GM12891 (cell line): ENCODE data around the gene ADARB1.

ENCODE experiments used
- PAX5 ChIP-seq: IDR thresholded peaks from 2 replicates; pipeline ENCODE4 v1.6.1; 2011; ENCODE audit warnings: low read length, moderate library complexity, mild to moderate bottlenecking; ENCODE audit not compliant: insufficient read depth, severe bottlenecking
- POLR2A ChIP-seq: IDR thresholded peaks from 2 replicates; pipeline ENCODE4 v1.6.1; 2011; ENCODE audit warnings: low read depth, low read length, control low read depth
- POLR2AphosphoS5 ChIP-seq: IDR thresholded peaks from 2 replicates; pipeline ENCODE4 v1.6.1; 2011; ENCODE audit warnings: low read depth, low read length, control low read depth
- POU2F2 ChIP-seq: IDR thresholded peaks from 2 replicates; pipeline ENCODE4 v1.6.1; 2011; ENCODE audit warnings: low read depth, mild to moderate bottlenecking, control low read depth, low read length, moderate library complexity
- SPI1 ChIP-seq: IDR thresholded peaks from 2 replicates; pipeline ENCODE4 v1.6.1; 2011; ENCODE audit warnings: low read depth, low read length, control low read depth
- TAF1 ChIP-seq: IDR thresholded peaks from 2 replicates; pipeline ENCODE4 v1.6.1; 2011; ENCODE audit warnings: low read depth, low read length, control low read depth

- TF ChIP-seq POLR2AphosphoS5: no peak
- no peak for TF ChIP-seq POLR2A
- TF ChIP-seq SPI1: no peak
- TF ChIP-seq TAF1: no peak
- TF ChIP-seq PAX5: no peak
- no peak for TF ChIP-seq POU2F2
These were observed 5.3 kb upstream of the ADARB1 start for GRCh38 chr21:45069085-45069484.
